HCT116 (cell line): ENCODE results near the gene MFAP1. TPM values are rescaled to one million over a fixed set of nuclear protein-coding genes. Genes with fewer than 3 reads are reported as not detected.
"Not testable (repeated sequence)": the region's sequence is repeated elsewhere in the genome, so short reads cannot be mapped to it uniquely, and the experiment has no call there.

Experiments
- ATAC-seq: fragments of 200-7000 bp; cut with Tn5 transposase; 2 replicates; pipeline ENCODE4 v1.9.1; 2020; ENCODE audit warnings: mild to moderate bottlenecking, moderate library complexity
- BruUV-seq: library from RNA; stranded (reverse); fragments of 400-500 nt; replicated peaks from 2 replicates; lab custom pipeline; 2021; lab: Mats Ljungman, UMichigan
- CTCF ChIA-PET: fragments of 300-600 bp; sonication (Branson Sonifier 250); formaldehyde crosslinking; loops from one replicate; lab custom pipeline; 2021; ENCODE audit warnings: antibody characterized with exemption; lab: Charles Lee
- POLR2A ChIA-PET: fragments of 300-600, 350-600 bp; sonication (Branson Sonifier 250); formaldehyde crosslinking; loops from one replicate; lab custom pipeline; 2021; ENCODE audit warnings: antibody characterized with exemption; lab: Charles Lee
- RAD21 ChIA-PET, 2 experiments: fragments of 300-600 bp; sonication (Branson Sonifier 250); formaldehyde crosslinking; loops; one replicate each; lab custom pipeline; 2023; ENCODE audit warnings: low total read pairs in 2 of 2; ENCODE audit not compliant: uncharacterized antibody in 2 of 2, unreplicated experiment in 2 of 2, low non-redundant PET in 1 of 2; lab: Charles Lee
- DNase-seq: peaks from one replicate; pipeline ENCODE4 v3.0.0-alpha.2; 2010; ENCODE audit warnings: low read depth, low spot score
- H2AFZ ChIP-seq: fragments of 200-600 bp; shearing (Covaris generic), sonication (generic); 2 replicates; pipeline ENCODE4 v1.6.1; 2017; ENCODE audit warnings: low read depth, mixed run types, mixed read lengths, antibody characterized with exemption, low read length; ENCODE audit not compliant: poor library complexity, severe bottlenecking
- H3K27ac ChIP-seq: 2 replicates; pipeline ENCODE4 v1.5.1; 2012; ENCODE audit warnings: low read depth, low read length
- H3K27me3 ChIP-seq: fragments of 200-600 bp; sonication (generic); 2 replicates; pipeline ENCODE4 v1.6.1; 2016; ENCODE audit warnings: mixed run types, low read length, mixed read lengths; ENCODE audit not compliant: insufficient read depth
- H3K36me3 ChIP-seq, 2 experiments: fragments of 200-500 bp in 1 of 2; fragments of 200-600 bp in 1 of 2; sonication (Bioruptor generic) in 1 of 2; sonication (generic) in 1 of 2; 2 replicates each; pipeline versions ENCODE4 v1.5.1 to v1.6.1; 2014 to 2016; ENCODE audit warnings: low read length in 2 of 2, inconsistent platforms in 1 of 2, mixed read lengths in 1 of 2, mixed run types in 1 of 2; ENCODE audit not compliant: insufficient read depth in 2 of 2, control insufficient read depth in 1 of 2
- H3K4me1 ChIP-seq, 2 experiments: fragments of 200-600 bp in 1 of 2; sonication (generic) in 1 of 2; 2 replicates each; pipeline versions ENCODE4 v1.5.1 to v1.6.1; 2012 to 2017; ENCODE audit warnings: low read length in 2 of 2, inconsistent platforms in 1 of 2, mild to moderate bottlenecking in 1 of 2, mixed read lengths in 1 of 2, mixed run types in 1 of 2, moderate library complexity in 1 of 2; ENCODE audit not compliant: insufficient read depth in 2 of 2, control insufficient read depth in 1 of 2
- H3K4me2 ChIP-seq: fragments of 200-600 bp; sonication (generic); 2 replicates; pipeline ENCODE4 v1.6.1; 2017; ENCODE audit warnings: mixed run types, low read length, mixed read lengths
- H3K4me3 ChIP-seq, 2 experiments: fragments of 200-600 bp in 1 of 2; sonication (generic) in 1 of 2; replicated peaks in 1 of 2; 2 replicates each; pipeline ENCODE4 v1.5.1; 2011 to 2016; ENCODE audit warnings: low read length in 2 of 2, control low read depth in 1 of 2, low read depth in 1 of 2, mild to moderate bottlenecking in 1 of 2, mixed read lengths in 1 of 2, mixed run types in 1 of 2
- H3K79me2 ChIP-seq: fragments of 200-600 bp; sonication (generic); 2 replicates; pipeline ENCODE4 v1.6.1; 2017; ENCODE audit warnings: mild to moderate bottlenecking, mixed run types, low read length, moderate library complexity, mixed read lengths; ENCODE audit not compliant: insufficient read depth
- H3K9ac ChIP-seq: fragments of 200-600 bp; sonication (generic); 2 replicates; pipeline ENCODE4 v1.6.1; 2016; ENCODE audit warnings: low read length, mixed read lengths
- H3K9me2 ChIP-seq: fragments of 200-600 bp; sonication (generic), shearing (Covaris generic); 2 replicates; pipeline ENCODE4 v1.6.1; 2017; ENCODE audit warnings: mixed run types, mild to moderate bottlenecking, moderate library complexity; ENCODE audit not compliant: insufficient read depth
- H3K9me3 ChIP-seq, 2 experiments: fragments of 200-500 bp in 1 of 2; fragments of 200-600 bp in 1 of 2; sonication (Bioruptor generic) in 1 of 2; sonication (generic) in 1 of 2; 2 replicates each; pipeline ENCODE4 v1.6.1; 2014 to 2017; ENCODE audit warnings: low read length in 2 of 2, mixed read lengths in 2 of 2, inconsistent platforms in 1 of 2, low read depth in 1 of 2, mild to moderate bottlenecking in 1 of 2, mixed run types in 1 of 2, moderate library complexity in 1 of 2; ENCODE audit not compliant: control insufficient read depth in 1 of 2, insufficient read depth in 1 of 2
- H4K20me1 ChIP-seq: fragments of 200-600 bp; sonication (generic), shearing (Covaris generic); 2 replicates; pipeline ENCODE4 v1.6.1; 2017; ENCODE audit warnings: mixed run types, mild to moderate bottlenecking, moderate library complexity; ENCODE audit not compliant: insufficient read depth
- ATF3 ChIP-seq: IDR thresholded peaks from 2 replicates; pipeline ENCODE4 v1.6.1; 2012
- CBX3 ChIP-seq: IDR thresholded peaks from 2 replicates; pipeline ENCODE4 v1.6.1; 2012; ENCODE audit warnings: low read depth
- ELF1 ChIP-seq: IDR thresholded peaks from 2 replicates; pipeline ENCODE4 v1.6.1; 2012; ENCODE audit warnings: low read depth, borderline replicate concordance
- FOSL1 ChIP-seq: IDR thresholded peaks from 2 replicates; pipeline ENCODE4 v1.6.1; 2012; ENCODE audit warnings: low read depth
- POLR2A ChIP-seq: IDR thresholded peaks from 2 replicates; pipeline ENCODE4 v1.7.0; 2011; ENCODE audit warnings: borderline replicate concordance; ENCODE audit not compliant: insufficient read depth, insufficient read length; ENCODE audit errors: extremely low read depth
- POLR2AphosphoS5 ChIP-seq: IDR thresholded peaks from 2 replicates; pipeline ENCODE4 v1.6.1; 2011; ENCODE audit warnings: mild to moderate bottlenecking, low read depth, low read length, moderate library complexity
- RAD21 ChIP-seq: IDR thresholded peaks from 2 replicates; pipeline ENCODE4 v1.6.1; 2012; ENCODE audit warnings: low read depth, mild to moderate bottlenecking
- SP1 ChIP-seq: IDR thresholded peaks from 2 replicates; pipeline ENCODE4 v1.6.1; 2012; ENCODE audit warnings: low read depth
- YY1 ChIP-seq: IDR thresholded peaks from 2 replicates; pipeline ENCODE4 v1.6.1; 2011; ENCODE audit warnings: low read length, low read depth, moderate library complexity, mild to moderate bottlenecking; ENCODE audit not compliant: insufficient replicate concordance; ENCODE audit errors: extremely low read depth
- ZNF274 ChIP-seq: fragments of 200-500 bp; sonication (Bioruptor generic); IDR thresholded peaks from 2 replicates; pipeline ENCODE4 v1.6.1; 2014; ENCODE audit warnings: mild to moderate bottlenecking, low read depth, low read length, inconsistent platforms
- intact Hi-C: fragments of 100-400 bp; cut with micrococcal nuclease; formaldehyde crosslinking; loops from 2 replicates; pipeline ENCODE4 v1.10.0; 2022
- total RNA-seq: library from RNA; stranded (reverse); gene quantifications from one replicate; pipeline ENCODE4 v1.2.1, GENCODE V29; 2021; ENCODE audit not compliant: unreplicated experiment
- TF ChIP-seq, protein P1 (sequence below): IDR thresholded peaks from 2 replicates; pipeline ENCODE4 v1.6.1; 2011; ENCODE audit warnings: mild to moderate bottlenecking, low read length, moderate library complexity; ENCODE audit not compliant: insufficient replicate concordance; ENCODE audit errors: extremely low read depth
- TF ChIP-seq, protein P2 (sequence below), 3 experiments: fragments of 200-600 bp in 1 of 3; sonication (generic) in 1 of 3; IDR thresholded peaks in 2 of 3; conservative IDR thresholded peaks in 1 of 3; 2 replicates each; pipeline ENCODE4 v1.5.1; 2012 to 2017; ENCODE audit warnings: low read depth in 2 of 3, low read length in 2 of 3, antibody characterized with exemption in 1 of 3, borderline replicate concordance in 1 of 3, control low read depth in 1 of 3, mild to moderate bottlenecking in 1 of 3, mixed read lengths in 1 of 3, mixed run types in 1 of 3, moderate library complexity in 1 of 3; ENCODE audit not compliant: insufficient read depth in 1 of 3

The MFAP1 gene
- total RNA-seq, 1 experiment from 2014 or later: 32.7 TPM

DNA sequence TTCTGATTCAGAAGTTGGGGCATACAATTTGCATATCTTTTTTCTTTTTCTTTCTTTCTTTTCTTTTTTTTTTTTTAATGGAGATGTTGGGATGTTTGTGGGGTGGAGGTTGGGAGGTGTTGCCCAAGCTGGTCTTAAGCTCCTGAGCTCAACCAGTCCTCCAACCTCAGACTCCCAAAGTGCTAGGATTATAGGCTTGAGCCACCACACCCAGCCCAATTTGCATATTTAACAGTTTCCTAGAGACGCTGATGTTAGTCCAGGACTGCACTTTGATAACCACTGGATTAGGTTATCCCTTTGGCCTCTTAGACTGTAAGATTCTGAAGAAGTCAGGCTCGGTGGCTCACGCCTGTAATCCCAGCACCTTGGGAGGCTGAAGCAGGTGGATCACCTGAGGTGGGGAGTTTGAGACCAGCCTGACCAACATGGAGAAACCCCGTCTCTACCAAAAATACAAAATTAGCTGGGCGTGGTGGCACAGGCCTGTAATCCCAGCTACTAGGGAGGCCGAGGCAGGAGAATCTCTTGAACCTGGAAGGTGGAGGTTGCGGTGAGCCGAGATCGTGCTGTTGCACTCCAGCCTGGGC is 5.6 kb upstream of the MFAP1 start:
- H3K9me3 ChIP-seq, DNase-seq, H3K9me2 ChIP-seq, H3K9ac ChIP-seq, H3K4me2 ChIP-seq, intact Hi-C loops, H3K27me3 ChIP-seq, RAD21 ChIA-PET, H3K4me3 ChIP-seq, ATAC-seq, CTCF ChIA-PET, H3K27ac ChIP-seq, BruUV-seq, H4K20me1 ChIP-seq, POLR2A ChIA-PET, H2AFZ ChIP-seq: not testable (repeated sequence)
- Histone ChIP-seq H3K36me3 (peaks cover 7 to 27% of the 10 kb centered on the region in 2 experiments), H3K4me1 (peaks cover 6 to 30% of the 10 kb centered on the region in 2 experiments), H3K79me2 (peaks cover 79% of the 10 kb centered on the region)

DNA sequence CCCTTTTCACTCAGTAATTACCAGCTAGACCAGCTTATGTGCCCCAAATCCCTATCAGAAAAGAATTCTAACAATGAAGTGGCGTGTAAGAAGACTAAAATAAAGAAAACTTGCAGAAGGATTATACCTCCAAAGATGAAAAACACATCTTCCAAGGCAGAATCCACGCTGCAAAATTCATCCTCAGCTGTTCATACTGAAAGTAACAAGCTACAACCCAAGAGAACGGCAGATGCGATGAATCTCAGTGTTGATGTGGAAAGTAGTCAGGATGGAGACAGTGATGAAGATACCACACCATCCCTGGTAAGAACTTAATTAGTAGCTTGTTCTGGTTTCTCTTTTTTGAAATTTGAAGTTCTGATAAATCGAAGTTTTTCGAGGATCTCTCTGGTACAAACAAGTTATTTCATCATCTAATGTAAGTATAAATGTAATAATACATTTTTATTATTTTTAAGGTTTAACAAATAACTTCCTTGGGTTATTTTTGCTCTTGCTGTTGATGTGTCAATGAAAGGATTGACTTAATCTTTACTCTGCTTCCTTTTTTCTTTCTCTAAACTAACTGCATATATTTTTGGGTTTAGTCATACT is 3.7 kb upstream of the MFAP1 start:
- H3K27me3 ChIP-seq: no peaks in the 10 kb centered on the region
- H3K27ac ChIP-seq: no peak overlapping the region; the same call in 1 of the 2 replicates
- no TSS peak for BruUV-seq
- H2AFZ ChIP-seq: no peak overlapping the region
- intact Hi-C loops: no loop called here
- CTCF ChIA-PET: no interaction called here
- H3K9me3 ChIP-seq: no peaks in the 10 kb centered on the region
- POLR2A ChIA-PET: no interaction called here
- H3K36me3 ChIP-seq: peaks cover 3 to 21% of the 10 kb centered on the region in 2 experiments
- H3K4me1 ChIP-seq: peaks cover 15 to 41% of the 10 kb centered on the region in 2 experiments
- no peak for DNase-seq
- no peaks in the 10 kb centered on the region for H3K9me2 ChIP-seq
- RAD21 ChIA-PET: no interaction called here
- ATAC-seq: no peak
- peak overlapping the region in 1 of 2 experiments; percentile 64; a peak in 1 of 4 replicates for H3K4me3 ChIP-seq
- H3K4me2 ChIP-seq: peak overlapping the region; percentile 74; the same call in 1 of the 2 replicates
- peaks cover 76% of the 10 kb centered on the region for H3K79me2 ChIP-seq
- no peaks in the 10 kb centered on the region for H4K20me1 ChIP-seq
- H3K9ac ChIP-seq: peak overlapping the region; percentile 77
- TF ChIP-seq ELF1: no peak
- no peak for TF ChIP-seq POLR2A
- no peak for TF ChIP-seq CBX3
- TF ChIP-seq, protein P1, sequence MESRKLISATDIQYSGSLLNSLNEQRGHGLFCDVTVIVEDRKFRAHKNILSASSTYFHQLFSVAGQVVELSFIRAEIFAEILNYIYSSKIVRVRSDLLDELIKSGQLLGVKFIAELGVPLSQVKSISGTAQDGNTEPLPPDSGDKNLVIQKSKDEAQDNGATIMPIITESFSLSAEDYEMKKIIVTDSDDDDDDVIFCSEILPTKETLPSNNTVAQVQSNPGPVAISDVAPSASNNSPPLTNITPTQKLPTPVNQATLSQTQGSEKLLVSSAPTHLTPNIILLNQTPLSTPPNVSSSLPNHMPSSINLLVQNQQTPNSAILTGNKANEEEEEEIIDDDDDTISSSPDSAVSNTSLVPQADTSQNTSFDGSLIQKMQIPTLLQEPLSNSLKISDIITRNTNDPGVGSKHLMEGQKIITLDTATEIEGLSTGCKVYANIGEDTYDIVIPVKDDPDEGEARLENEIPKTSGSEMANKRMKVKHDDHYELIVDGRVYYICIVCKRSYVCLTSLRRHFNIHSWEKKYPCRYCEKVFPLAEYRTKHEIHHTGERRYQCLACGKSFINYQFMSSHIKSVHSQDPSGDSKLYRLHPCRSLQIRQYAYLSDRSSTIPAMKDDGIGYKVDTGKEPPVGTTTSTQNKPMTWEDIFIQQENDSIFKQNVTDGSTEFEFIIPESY: no peak
- no peak for TF ChIP-seq SP1
- no peak for TF ChIP-seq YY1
- TF ChIP-seq, protein P2, sequence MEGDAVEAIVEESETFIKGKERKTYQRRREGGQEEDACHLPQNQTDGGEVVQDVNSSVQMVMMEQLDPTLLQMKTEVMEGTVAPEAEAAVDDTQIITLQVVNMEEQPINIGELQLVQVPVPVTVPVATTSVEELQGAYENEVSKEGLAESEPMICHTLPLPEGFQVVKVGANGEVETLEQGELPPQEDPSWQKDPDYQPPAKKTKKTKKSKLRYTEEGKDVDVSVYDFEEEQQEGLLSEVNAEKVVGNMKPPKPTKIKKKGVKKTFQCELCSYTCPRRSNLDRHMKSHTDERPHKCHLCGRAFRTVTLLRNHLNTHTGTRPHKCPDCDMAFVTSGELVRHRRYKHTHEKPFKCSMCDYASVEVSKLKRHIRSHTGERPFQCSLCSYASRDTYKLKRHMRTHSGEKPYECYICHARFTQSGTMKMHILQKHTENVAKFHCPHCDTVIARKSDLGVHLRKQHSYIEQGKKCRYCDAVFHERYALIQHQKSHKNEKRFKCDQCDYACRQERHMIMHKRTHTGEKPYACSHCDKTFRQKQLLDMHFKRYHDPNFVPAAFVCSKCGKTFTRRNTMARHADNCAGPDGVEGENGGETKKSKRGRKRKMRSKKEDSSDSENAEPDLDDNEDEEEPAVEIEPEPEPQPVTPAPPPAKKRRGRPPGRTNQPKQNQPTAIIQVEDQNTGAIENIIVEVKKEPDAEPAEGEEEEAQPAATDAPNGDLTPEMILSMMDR (IDR thresholded peaks at IDR 0.05 in 2 of 3, conservative IDR thresholded peaks at IDR 0.05 in 1 of 3; ENCODE audit: borderline replicate concordance in 1 of 3, insufficient read depth in 1 of 3, low read depth in 2 of 3, low read length in 2 of 3): no peak
- no peak for TF ChIP-seq ATF3
- TF ChIP-seq RAD21: no peak
- no peak for TF ChIP-seq ZNF274
- no peak for TF ChIP-seq FOSL1
- no peak for TF ChIP-seq POLR2AphosphoS5
